Neutrophil (primary cell): ENCODE measurements around the gene GHRHR.

ENCODE experiments used
- H3K27ac ChIP-seq: fragments of 200-600 bp; sonication (generic); 2 replicates; pipeline ENCODE4 v1.5.1; 2016; ENCODE audit warnings: mild to moderate bottlenecking, moderate library complexity
- H3K27me3 ChIP-seq: fragments of 200-600 bp; sonication (generic); 2 replicates; pipeline ENCODE4 v1.6.0; 2016; ENCODE audit warnings: mild to moderate bottlenecking
- H3K36me3 ChIP-seq: fragments of 200-600 bp; sonication (generic); 2 replicates; pipeline ENCODE4 v1.5.1; 2017
- H3K4me1 ChIP-seq, 2 experiments: fragments of 200-600 bp in 1 of 2; sonication (generic) in 1 of 2; 1 replicate in 1 of 2; 2 replicates in 1 of 2; pipeline versions ENCODE4 v1.5.1 to v1.6.1; 2013 to 2016; ENCODE audit warnings: low read depth in 1 of 2, low read length in 1 of 2, mild to moderate bottlenecking in 1 of 2, moderate library complexity in 1 of 2; ENCODE audit not compliant: control insufficient read depth in 1 of 2, insufficient read depth in 1 of 2
- H3K4me3 ChIP-seq, 2 experiments: fragments of 200-600 bp in 1 of 2; sonication (generic) in 1 of 2; 1 replicate in 1 of 2; 2 replicates in 1 of 2; pipeline ENCODE4 v1.5.1; 2013 to 2016; ENCODE audit warnings: low read depth in 1 of 2, low read length in 1 of 2, mild to moderate bottlenecking in 1 of 2, moderate library complexity in 1 of 2
- H3K9me3 ChIP-seq: fragments of 200-600 bp; sonication (generic); 2 replicates; pipeline ENCODE4 v1.5.1; 2016
- CTCF ChIP-seq: fragments of 200-600 bp; sonication (generic); IDR thresholded peaks from 2 replicates; pipeline ENCODE4 v1.5.1; 2016; ENCODE audit warnings: antibody characterized with exemption

The GHRHR gene

GRCh38 chr7:31022117-31022516 is 58.4 kb downstream of the GHRHR start:
- H3K4me1 ChIP-seq: no peaks in the 10 kb centered on the region
- H3K36me3 ChIP-seq: no peaks in the 10 kb centered on the region
- TF ChIP-seq CTCF: no peak
- no peak overlapping the region for H3K27ac ChIP-seq
- peaks cover 11% of the 10 kb centered on the region for H3K27me3 ChIP-seq
- no peak overlapping the region for H3K4me3 ChIP-seq
- H3K9me3 ChIP-seq: no peaks in the 10 kb centered on the region

GRCh38 chr7:31022726-31023125 is 59.0 kb downstream of the GHRHR start:
- H3K27ac ChIP-seq: no peak overlapping the region
- no peaks in the 10 kb centered on the region for H3K9me3 ChIP-seq
- no peak for TF ChIP-seq CTCF
- H3K4me1 ChIP-seq: no peaks in the 10 kb centered on the region
- no peaks in the 10 kb centered on the region for H3K36me3 ChIP-seq
- H3K27me3 ChIP-seq: peaks cover 17% of the 10 kb centered on the region
- no peak overlapping the region for H3K4me3 ChIP-seq

GRCh38 chr7:31023877-31024276 is 60.1 kb downstream of the GHRHR start:
- no peaks in the 10 kb centered on the region for H3K36me3 ChIP-seq
- H3K4me1 ChIP-seq: no peaks in the 10 kb centered on the region
- H3K27me3 ChIP-seq: peaks cover 20% of the 10 kb centered on the region
- H3K27ac ChIP-seq: no peak overlapping the region
- H3K4me3 ChIP-seq: no peak overlapping the region
- H3K9me3 ChIP-seq: no peaks in the 10 kb centered on the region
- TF ChIP-seq CTCF: no peak

- Histone ChIP-seq H3K9me3 (no peaks in the 10 kb centered on the region), H3K4me3 (no peak overlapping the region), H3K36me3 (no peaks in the 10 kb centered on the region), H3K27ac (no peak overlapping the region), H3K27me3 (peaks cover 20% of the 10 kb centered on the region), H3K4me1 (no peaks in the 10 kb centered on the region)
- no peak for TF ChIP-seq CTCF
Measured at GRCh38 chr7:31027161-31027965, 63.6 kb downstream of the GHRHR start.

GRCh38 chr7:31028006-31028405 is 64.3 kb downstream of the GHRHR start:
- no peaks in the 10 kb centered on the region for H3K4me1 ChIP-seq
- no peaks in the 10 kb centered on the region for H3K36me3 ChIP-seq
- no peak overlapping the region for H3K4me3 ChIP-seq
- no peak overlapping the region for H3K27ac ChIP-seq
- no peaks in the 10 kb centered on the region for H3K9me3 ChIP-seq
- peaks cover 22% of the 10 kb centered on the region for H3K27me3 ChIP-seq
- no peak for TF ChIP-seq CTCF
